Fibroblast of lung (primary cell): ENCODE data around the gene FAM174C.

Experiments
- CTCF ChIP-seq, 2 donors: IDR thresholded peaks in 1 of 2; conservative IDR thresholded peaks in 1 of 2; 1 replicate in 1 of 2; 2 replicates in 1 of 2; pipeline ENCODE4 v1.5.1; 2011 to 2012; ENCODE audit warnings: low read length in 2 of 2, control low read depth in 1 of 2, inconsistent platforms in 1 of 2, low read depth in 1 of 2, mild to moderate bottlenecking in 1 of 2
- EZH2 ChIP-seq: IDR thresholded peaks from 2 replicates; pipeline ENCODE4 v1.5.1; 2012; ENCODE audit warnings: low read length, control low read depth, mild to moderate bottlenecking; ENCODE audit errors: missing control alignments

- TF ChIP-seq CTCF (conservative IDR thresholded peaks at IDR 0.05 in 1 of 2, IDR thresholded peaks at IDR 0.05 in 1 of 2; ENCODE audit: low read depth in 1 of 2, low read length in 2 of 2) = no peak
- TF ChIP-seq EZH2 = no peak
Measured at GRCh38 chr19:1253514-1254080, 21.7 kb upstream of the FAM174C start.
